K562 (cell line): Measurements from ENCODE around the gene TINAG. TPM values are rescaled to one million over a fixed set of nuclear protein-coding genes. Genes with fewer than 3 reads are reported as not detected.

Experiments
- ATAC-seq: fragments of 200-7000 bp; cut with Tn5 transposase; 3 replicates; pipeline ENCODE4 v1.9.1; 2020; ENCODE audit warnings: moderate library complexity
- BruUV-seq: library from RNA; stranded (reverse); fragments of 400-500 nt; replicated peaks from 2 replicates; lab custom pipeline; 2021; lab: Mats Ljungman, UMichigan
- CTCF ChIA-PET: fragments of 300-600 bp; formaldehyde crosslinking; extraction: SDS; loops from one replicate; lab custom pipeline; 2021; ENCODE audit warnings: low intra/inter-chr PET ratio; lab: Yijun Ruan, JAX
- POLR2A ChIA-PET: fragments of 300-600, 350-650 bp; sonication (Branson Sonifier 250); formaldehyde crosslinking; extraction: SDS; loops from one replicate; lab custom pipeline; 2021; ENCODE audit warnings: antibody characterized with exemption, inconsistent platforms; lab: Yijun Ruan, JAX
- DNase-seq, 4 experiments: peaks; one replicate each; pipeline versions ENCODE4 v3.0.0 to v3.0.0-alpha.2; 2011 to 2018; ENCODE audit warnings: low spot score in 3 of 4, mixed read lengths in 3 of 4; ENCODE audit errors: extremely low read depth in 1 of 4
- FAIRE-seq: peaks from 2 replicates; lab custom pipeline; 2011; peaks lifted over from hg19 to GRCh38; lab: Jason Lieb, UNC
- H2AFZ ChIP-seq: 2 replicates; pipeline ENCODE4 v1.6.0; 2011; ENCODE audit warnings: low read depth, low read length, control low read depth, inconsistent platforms
- H3K27ac ChIP-seq: fragments of 200-600 bp; 3 replicates; pipeline ENCODE4 v1.8.0; 2011; ENCODE audit warnings: low read depth, mild to moderate bottlenecking, control low read depth, inconsistent platforms, low read length, moderate library complexity, mixed read lengths; ENCODE audit errors: extremely low read depth
- H3K27me3 ChIP-seq, 2 experiments: fragments of 300-600 bp in 1 of 2; 2 replicates in 1 of 2; 3 replicates in 1 of 2; pipeline versions ENCODE4 v1.6.0 to v1.8.0; 2011; ENCODE audit warnings: inconsistent platforms in 2 of 2, low read length in 2 of 2, mild to moderate bottlenecking in 1 of 2, mixed read lengths in 1 of 2, moderate library complexity in 1 of 2; ENCODE audit not compliant: control insufficient read depth in 2 of 2, insufficient read depth in 2 of 2
- H3K36me3 ChIP-seq: fragments of 300-600 bp; 3 replicates; pipeline ENCODE4 v1.8.0; 2011; ENCODE audit warnings: mild to moderate bottlenecking, low read length, inconsistent platforms; ENCODE audit not compliant: control insufficient read depth, insufficient read depth
- H3K4me1 ChIP-seq, 2 experiments: fragments of 200-600 bp in 1 of 2; replicated peaks in 1 of 2; 2 replicates in 1 of 2; 3 replicates in 1 of 2; pipeline versions ENCODE4 v1.5.1 to v1.8.0; 2011; ENCODE audit warnings: inconsistent platforms in 2 of 2, low read length in 2 of 2, mild to moderate bottlenecking in 1 of 2, mixed read lengths in 1 of 2, moderate library complexity in 1 of 2; ENCODE audit not compliant: control insufficient read depth in 2 of 2, insufficient read depth in 2 of 2
- H3K4me2 ChIP-seq: 2 replicates; pipeline ENCODE4 v1.6.1; 2011; ENCODE audit warnings: low read length, control low read depth, inconsistent platforms, mixed read lengths; ENCODE audit not compliant: insufficient read depth
- H3K4me3 ChIP-seq: fragments of 200-600 bp; sonication (generic), shearing (Covaris generic); 2 replicates; pipeline ENCODE4 v1.5.1; 2016; ENCODE audit warnings: control low read depth, inconsistent platforms
- H3K79me2 ChIP-seq: fragments of 200-600 bp; 3 replicates; pipeline ENCODE4 v1.8.0; 2011; ENCODE audit warnings: low read length, inconsistent platforms; ENCODE audit not compliant: control insufficient read depth, insufficient read depth
- H3K9ac ChIP-seq, 2 experiments: 2 replicates each; pipeline versions ENCODE4 v1.6.0 to v1.6.1; 2011; ENCODE audit warnings: low read depth in 2 of 2, low read length in 2 of 2, control low read depth in 1 of 2, inconsistent platforms in 1 of 2, mild to moderate bottlenecking in 1 of 2, mixed read lengths in 1 of 2; ENCODE audit not compliant: insufficient read depth in 1 of 2
- H3K9me1 ChIP-seq: one replicate; pipeline ENCODE4 v1.6.0; 2011; ENCODE audit warnings: inconsistent platforms, mild to moderate bottlenecking, low read length, moderate library complexity; ENCODE audit not compliant: control insufficient read depth, insufficient read depth
- H3K9me3 ChIP-seq: replicated peaks from 2 replicates; pipeline ENCODE4 v1.5.1; 2011; ENCODE audit warnings: low read depth, low read length, inconsistent platforms; ENCODE audit not compliant: control insufficient read depth, insufficient read depth
- H4K20me1 ChIP-seq: replicated peaks from 2 replicates; pipeline ENCODE4 v1.6.1; 2011; ENCODE audit warnings: low read length, inconsistent platforms, mixed read lengths; ENCODE audit not compliant: control insufficient read depth, insufficient read depth
- ADNP ChIP-seq: fragments of 200-800 bp; sonication (Bioruptor generic); IDR thresholded peaks from 2 replicates; pipeline ENCODE4 v1.6.1; 2016; ENCODE audit warnings: missing genetic modification characterization, missing compliant biosample characterization
- ARID4B ChIP-seq: sonication (generic); formaldehyde crosslinking; IDR thresholded peaks from 2 replicates; pipeline ENCODE4 v1.8.0; 2022; ENCODE audit warnings: mild to moderate bottlenecking, missing genetic modification reagents
- CBX8 ChIP-seq: fragments of 200-600 bp; sonication (generic); IDR thresholded peaks from 2 replicates; pipeline ENCODE4 v1.6.1; 2012; ENCODE audit warnings: borderline replicate concordance, mixed run types, low read depth, mild to moderate bottlenecking, moderate library complexity, mixed read lengths, low read length, control low read depth, inconsistent platforms; ENCODE audit not compliant: poor library complexity, severe bottlenecking; ENCODE audit errors: extremely low read depth
- FOXJ2 ChIP-seq: fragments of 200-800 bp; sonication (Bioruptor generic); IDR thresholded peaks from 2 replicates; pipeline ENCODE4 v1.6.1; 2016; ENCODE audit warnings: missing genetic modification characterization, missing compliant biosample characterization
- HNRNPLL ChIP-seq: fragments of 200-400 bp; formaldehyde crosslinking; IDR thresholded peaks from 2 replicates; pipeline ENCODE4 v1.6.1; 2017; ENCODE audit warnings: low read length, low read depth, mild to moderate bottlenecking; ENCODE audit not compliant: poor library complexity, severe bottlenecking
- MYBL2 ChIP-seq, 2 experiments: fragments of 450-650 bp in 1 of 2; sonication (generic) in 1 of 2; formaldehyde crosslinking in 1 of 2; IDR thresholded peaks; 2 replicates each; pipeline versions ENCODE4 v1.6.1 to v1.8.1; 2017 to 2022; ENCODE audit warnings: borderline replicate concordance in 1 of 2, inconsistent platforms in 1 of 2, low read depth in 1 of 2, mild to moderate bottlenecking in 1 of 2, missing genetic modification reagents in 1 of 2, moderate library complexity in 1 of 2
- PRDM10 ChIP-seq: fragments of 450-650 bp; IDR thresholded peaks from 2 replicates; pipeline ENCODE4 v1.6.1; 2018; ENCODE audit not compliant: partially characterized antibody
- RBM14 ChIP-seq: fragments of 200-400 bp; formaldehyde crosslinking; IDR thresholded peaks from 2 replicates; pipeline ENCODE4 v1.6.1; 2018; ENCODE audit warnings: low read depth, mild to moderate bottlenecking, low read length, moderate library complexity, borderline replicate concordance; ENCODE audit not compliant: insufficient read depth
- ZNF224 ChIP-seq: sonication (generic); formaldehyde crosslinking; IDR thresholded peaks from 2 replicates; pipeline ENCODE4 v1.8.0; 2022; ENCODE audit warnings: mild to moderate bottlenecking, missing genetic modification reagents
- ZNF449 ChIP-seq: fragments of 250-450 bp; sonication (Bioruptor Pico); IDR thresholded peaks from 2 replicates; pipeline ENCODE4 v1.8.0; 2022; ENCODE audit warnings: moderate library complexity, mild to moderate bottlenecking, inconsistent platforms
- WGBS: fragments of 100-300 bp; shearing (Covaris generic); methylation state at CpG from one replicate; pipeline ENCODE4 v1.1.6; 2016; ENCODE audit warnings: low coverage, mixed read lengths; ENCODE audit not compliant: insufficient coverage; ENCODE audit errors: missing lambda C conversion rate; 5-methylcytosine and 5-hydroxymethylcytosine counted together
- in situ Hi-C: fragments of 300-500 bp; cut with MboI; formaldehyde crosslinking; loops from 4 replicates; pipeline ENCODE4 v1.15.0; 2018; ENCODE audit warnings: inconsistent platforms, mixed read lengths
- intact Hi-C: fragments of 100-400 bp; cut with micrococcal nuclease; formaldehyde crosslinking; loops from 2 replicates; pipeline ENCODE4 v1.14.2; 2022
- polyA plus RNA-seq, 8 experiments: library from polyadenylated mRNA; depleted of rRNA in 4 of 8; stranded (reverse) in 5 of 8; unstranded in 3 of 8; fragments of >200 nt; fragmentation: Nextera tagmentation in 2 of 8; fragmentation: Illumina TruSeq in 1 of 8; extraction: Ambion mirVana in 2 of 8; extraction: Trizol in 1 of 8; gene quantifications; 2 replicates each; pipeline versions ENCODE4 v1.2.1 to v1.2.3, GENCODE V29; 2011 to 2014; ENCODE audit warnings: inconsistent platforms in 1 of 8, missing spikeins in 1 of 8
- total RNA-seq, 7 experiments: library from RNA; depleted of rRNA in 6 of 7; stranded (reverse); fragments of >200 nt in 6 of 7; fragmentation: Illumina TruSeq in 2 of 7; extraction: Trizol in 2 of 7; gene quantifications; 2 replicates each; pipeline versions ENCODE4 v1.2.1 to v1.2.3, GENCODE V29; 2011 to 2021; ENCODE audit warnings: low replicate concordance in 1 of 7

Gene TINAG
- total and polyA plus RNA-seq, 9 of the 15 experiments (the other 6 are each of a cell fraction or from before 2014, with no cell fraction given), result not detected

- ATAC-seq, result no peak
- no TSS peak for BruUV-seq
- TF ChIP-seq RBM14 (no peak), ADNP (tag) (no peak), ARID4B (no peak), ZNF224 (CRISPR knock-in tag) (no peak), CBX8 (no peak), HNRNPLL (no peak), PRDM10 (no peak), FOXJ2 (tag) (no peak), ZNF449 (no peak), MYBL2 (IDR thresholded peaks at IDR 0.05; ENCODE audit: low read depth) (no peak), MYBL2 (CRISPR knock-in tag; IDR thresholded peaks at IDR 0.05; ENCODE audit: borderline replicate concordance) (no peak)
Observed at GRCh38 chr6:54282186-54282585, 26.1 kb upstream of the TINAG start.

More at GRCh38 chr6:54282186-54282585, 26.1 kb upstream of the TINAG start:
- in situ Hi-C loops, result no loop called here
- Histone ChIP-seq H3K27me3 (no peaks in the 10 kb centered on the region), H4K20me1 (no peaks in the 10 kb centered on the region), H3K36me3 (no peaks in the 10 kb centered on the region), H3K4me3 (no peak overlapping the region), H2AFZ (no peak overlapping the region), H3K27ac (no peak overlapping the region), H3K9me3 (no peaks in the 10 kb centered on the region), H3K4me2 (no peak overlapping the region), H3K79me2 (no peaks in the 10 kb centered on the region), H3K9ac (no peak overlapping the region), H3K9me1 (no peaks in the 10 kb centered on the region), H3K4me1 (no peaks in the 10 kb centered on the region)
- POLR2A ChIA-PET, result interaction anchor here (0.7 kb wide), 1 partner anchor 1885 kb away, joined by 4 read pairs; no protein-coding TSS in a partner anchor
- no peak for DNase-seq
- 5% methylated on average over 1 of the region's 1 CpG for WGBS
- FAIRE-seq, result no peak
- CTCF ChIA-PET, result no interaction called here
- intact Hi-C loops, result no loop called here
